B cell (primary cell): ENCODE data around the gene TMEM38B.
"Not testable (repeated sequence)": the region's sequence is repeated elsewhere in the genome, so short reads cannot be mapped to it uniquely, and the experiment has no call there.

Experiments used
- CTCF ChIP-seq: fragments of 200-600 bp; IDR thresholded peaks from one replicate; pipeline ENCODE4 v1.8.0; 2022; ENCODE audit warnings: antibody characterized with exemption, mild to moderate bottlenecking
- EZH2 ChIP-seq: IDR thresholded peaks from 2 replicates; pipeline ENCODE4 v1.6.1; 2012; ENCODE audit warnings: borderline replicate concordance, low read depth, mild to moderate bottlenecking, moderate library complexity, low read length; ENCODE audit not compliant: insufficient read depth, poor library complexity, severe bottlenecking

DNA sequence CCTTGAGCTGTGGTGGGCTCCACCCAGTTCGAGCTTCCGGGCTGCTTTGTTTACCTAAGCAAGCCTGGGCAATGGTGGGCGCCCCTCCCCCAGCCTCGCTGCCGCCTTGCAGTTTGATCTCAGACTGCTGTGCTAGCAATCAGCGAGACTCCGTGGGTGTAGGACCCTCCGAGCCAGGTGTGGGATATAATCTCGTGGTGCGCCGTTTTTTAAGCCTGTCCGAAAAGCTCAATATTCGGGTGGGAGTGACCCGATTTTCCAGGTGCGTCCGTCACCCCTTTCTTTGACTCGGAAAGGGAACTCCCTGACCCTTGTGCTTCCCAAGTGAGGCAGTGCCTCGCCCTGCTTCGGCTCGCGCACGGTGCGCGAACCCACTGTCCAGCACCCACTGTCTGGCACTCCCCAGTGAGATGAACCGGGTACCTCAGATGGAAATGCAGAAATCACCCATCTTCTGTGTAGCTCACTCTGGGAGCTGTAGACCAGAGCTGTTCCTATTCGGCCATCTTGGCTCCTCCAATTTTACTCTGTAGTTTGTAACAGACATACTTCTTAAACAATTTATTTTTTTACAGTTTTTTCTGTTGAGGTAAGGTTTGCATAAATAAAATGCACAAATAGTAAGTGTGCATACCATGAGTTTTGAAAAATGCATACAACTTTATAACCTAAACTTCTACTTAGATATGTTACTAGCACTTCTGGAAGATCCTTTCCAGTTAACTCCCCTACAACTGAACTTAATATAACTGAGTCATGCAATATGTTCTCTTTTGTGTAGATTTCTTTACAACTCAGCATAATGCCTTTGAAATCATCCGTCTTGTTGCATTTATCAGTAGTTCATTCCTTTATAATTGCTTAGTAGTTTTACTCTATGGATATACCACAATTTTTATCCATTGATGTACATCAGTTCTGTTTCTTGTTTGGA, 88.5 kb downstream of the TMEM38B start:
- not testable (repeated sequence) for TF ChIP-seq CTCF, EZH2
